ENCODE measurements around the gene EFHD2.
"Not testable (repeated sequence)": the region's sequence is repeated elsewhere in the genome, so short reads cannot be mapped to it uniquely, and the experiment has no call there.

EFHD2 gene

GRCh38 chr1:15389828-15390227 lies 19.9 kb upstream of the EFHD2 start:
- DNase-seq = not testable (repeated sequence)

DNA sequence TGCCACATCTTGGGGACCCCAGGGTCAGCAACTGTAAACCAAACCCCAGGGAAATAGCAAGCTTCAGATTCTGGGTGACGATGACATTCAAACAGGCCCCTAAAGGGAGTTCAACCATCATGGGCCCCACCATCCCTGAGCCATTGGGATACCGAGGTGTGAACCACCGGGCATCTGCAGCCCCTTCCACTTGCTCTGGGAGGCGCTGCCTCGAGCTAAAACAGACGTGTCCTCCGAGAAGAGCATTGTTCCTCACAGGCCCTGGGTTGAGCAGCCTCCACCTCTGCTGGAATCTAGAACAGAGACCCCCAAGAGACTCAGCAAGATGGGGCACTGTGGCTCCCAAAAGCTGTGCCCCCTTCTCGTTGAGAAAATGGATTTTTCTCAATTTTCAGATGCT lies 19.0 kb upstream of the EFHD2 start:
- DNase-seq = no peak

DNA sequence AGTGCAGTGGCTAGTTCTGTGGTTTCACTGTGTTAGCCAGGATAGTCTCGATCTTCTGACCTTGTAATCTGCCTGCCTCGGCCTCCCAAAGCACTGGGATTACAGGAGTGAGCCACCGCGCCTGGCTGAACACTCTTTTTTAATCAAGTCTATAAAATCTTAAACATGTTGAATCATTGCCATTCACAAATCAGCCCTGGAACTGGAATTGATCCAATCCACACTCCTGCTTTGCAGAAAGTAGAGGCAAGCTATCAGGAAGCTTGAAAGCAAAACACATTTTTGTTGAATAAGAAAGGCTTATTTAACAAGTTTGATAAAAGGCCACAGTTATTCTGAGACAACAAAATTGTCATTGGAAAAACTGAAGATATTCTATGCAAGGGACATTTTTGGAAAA lies 18.3 kb upstream of the EFHD2 start:
- DNase-seq = no peak

DNA sequence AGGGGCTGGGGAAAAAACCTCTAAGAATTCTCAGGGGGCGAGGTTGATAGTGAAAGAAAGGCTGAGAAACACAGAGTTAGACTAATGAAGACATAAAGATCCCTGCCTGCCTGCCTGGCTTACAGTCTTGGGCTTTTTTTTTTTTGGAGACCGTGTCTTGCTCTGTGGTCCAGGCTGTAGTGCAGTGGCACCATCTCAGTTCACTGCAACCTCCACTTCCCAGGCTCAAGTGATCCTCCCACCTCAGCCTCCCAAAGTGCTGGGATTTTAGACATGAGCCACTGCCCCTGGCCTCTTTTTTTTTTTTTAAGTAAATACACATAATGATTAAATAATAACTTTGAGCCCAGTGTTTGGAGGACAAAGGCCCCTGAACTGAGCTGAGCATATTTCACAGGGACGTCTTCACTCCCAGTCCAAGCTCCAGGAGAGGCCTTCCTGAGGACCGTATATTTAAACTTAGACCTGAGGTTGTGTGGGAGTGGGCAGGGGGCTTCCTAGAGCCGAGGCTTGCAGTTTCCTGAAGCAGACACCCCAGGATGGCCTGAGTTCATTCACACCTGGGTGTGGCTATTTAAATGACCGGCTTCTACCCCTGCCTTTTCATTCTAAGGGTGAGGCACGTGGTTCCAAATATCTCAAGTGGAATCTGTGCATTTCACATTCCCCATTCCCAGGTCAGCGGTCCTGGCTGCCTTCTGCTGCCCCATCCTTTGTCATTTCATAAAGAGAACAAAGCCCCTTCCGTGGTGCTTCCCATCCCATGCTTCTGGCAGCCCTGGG lies 16.0 kb upstream of the EFHD2 start:
- DNase-seq = no peak

GRCh38 chr1:15394258-15394690 lies 15.4 kb upstream of the EFHD2 start:
- DNase-seq = no peak

DNA sequence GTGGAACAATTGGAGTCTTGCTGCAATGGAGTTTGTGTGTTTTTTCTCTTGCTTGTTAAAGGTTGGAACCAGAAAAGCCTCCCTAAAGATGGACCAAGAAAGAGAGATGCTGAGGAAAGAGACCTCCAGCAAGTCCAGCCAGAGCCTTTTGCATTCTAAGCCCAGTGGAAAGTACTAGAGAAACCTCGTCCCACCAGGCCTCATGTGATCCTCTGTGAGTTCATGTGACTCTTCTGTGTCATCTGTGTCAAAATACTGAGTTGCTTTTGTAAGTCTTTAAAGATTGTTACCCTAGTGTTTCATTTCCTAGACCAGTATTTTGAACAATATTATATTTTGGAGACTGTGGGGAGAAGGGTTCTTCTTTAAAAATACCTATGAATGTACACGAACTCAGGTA lies 12.5 kb upstream of the EFHD2 start:
- DNase-seq = no peak

DNA sequence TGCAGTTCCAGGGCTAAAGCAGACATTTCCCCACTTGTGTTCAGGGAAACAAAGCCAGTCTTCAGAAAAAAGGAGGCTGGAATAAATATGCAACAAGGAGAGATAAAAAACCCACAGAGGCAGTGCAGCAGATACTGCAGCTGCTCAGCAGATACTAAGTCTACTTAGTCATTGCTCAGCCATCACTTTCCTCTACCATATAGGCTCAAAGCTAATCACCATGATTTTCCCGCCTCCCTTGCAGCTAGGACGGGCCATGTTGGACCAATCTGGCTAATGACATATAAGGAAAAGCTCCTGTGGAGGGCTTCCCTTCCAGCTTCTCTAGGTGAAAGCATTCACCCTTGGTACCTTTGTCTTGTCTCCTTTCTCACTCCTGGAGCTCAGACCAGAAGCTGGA lies 10.0 kb upstream of the EFHD2 start:
- no peak for DNase-seq

GRCh38 chr1:15400627-15401026 lies 9.1 kb upstream of the EFHD2 start:
- no peak for DNase-seq

GRCh38 chr1:15401391-15402055 lies 8.2 kb upstream of the EFHD2 start:
- no peak for DNase-seq

DNA sequence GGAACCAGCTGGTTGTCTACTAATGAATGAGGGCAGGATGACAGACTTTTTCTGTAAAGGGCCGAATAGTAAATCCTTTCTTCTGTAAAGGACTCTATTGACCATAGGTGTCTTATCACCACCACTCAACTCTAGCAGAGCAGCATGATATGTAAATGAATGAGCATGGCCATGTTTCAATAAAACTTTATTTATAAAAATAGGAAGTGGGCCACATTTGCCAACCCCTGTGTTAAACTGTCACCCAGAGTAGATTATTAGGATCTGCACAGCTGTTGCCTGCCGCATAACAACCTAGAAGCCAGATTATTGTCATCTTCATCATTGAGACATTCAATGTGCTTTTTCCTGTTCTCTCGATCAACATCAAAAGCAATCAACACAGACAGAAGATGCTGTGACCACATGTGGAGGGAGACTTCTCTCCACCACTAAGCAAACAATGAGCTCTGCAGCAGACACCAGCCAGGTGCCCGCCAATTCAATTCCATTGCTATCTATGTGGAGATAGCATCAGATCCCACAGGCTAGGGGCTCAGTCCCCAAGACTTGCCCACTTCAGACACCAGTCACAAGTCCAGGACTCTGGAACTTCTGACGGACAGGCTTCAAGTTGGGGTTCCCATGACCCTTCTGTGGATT lies 6.8 kb upstream of the EFHD2 start:
- no peak for DNase-seq

GRCh38 chr1:15403962-15404580 lies 5.6 kb upstream of the EFHD2 start:
- peak; percentile 31 for DNase-seq

- no peak for DNase-seq
These were observed 4.4 kb upstream of the EFHD2 start for GRCh38 chr1:15405106-15405850.

- DNase-seq = no peak
These were observed 2.8 kb upstream of the EFHD2 start for GRCh38 chr1:15406614-15407559.

DNA sequence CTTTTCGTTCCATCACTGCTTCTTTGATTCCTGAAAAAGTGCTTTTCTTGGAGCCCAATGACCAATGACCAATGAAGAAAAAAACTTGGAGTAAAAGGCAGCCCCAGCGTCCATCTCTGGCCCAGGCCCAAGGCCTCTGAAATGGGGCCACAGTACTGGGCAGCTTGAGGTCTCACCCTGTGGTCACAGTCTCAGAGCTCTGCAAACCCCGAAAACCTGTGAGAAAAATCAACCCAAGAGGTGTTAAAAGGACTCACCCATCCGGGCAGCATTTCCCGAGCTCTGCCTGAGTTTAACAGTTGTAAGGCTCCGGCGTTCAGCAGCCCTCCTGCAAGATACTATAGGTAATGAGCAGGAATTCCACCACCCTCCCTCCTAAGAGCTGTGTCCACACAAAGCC lies 2.1 kb upstream of the EFHD2 start:
- DNase-seq = no peak

GRCh38 chr1:15408890-15409387 lies 749 bp upstream of the EFHD2 start:
- DNase-seq = no peak

DNA sequence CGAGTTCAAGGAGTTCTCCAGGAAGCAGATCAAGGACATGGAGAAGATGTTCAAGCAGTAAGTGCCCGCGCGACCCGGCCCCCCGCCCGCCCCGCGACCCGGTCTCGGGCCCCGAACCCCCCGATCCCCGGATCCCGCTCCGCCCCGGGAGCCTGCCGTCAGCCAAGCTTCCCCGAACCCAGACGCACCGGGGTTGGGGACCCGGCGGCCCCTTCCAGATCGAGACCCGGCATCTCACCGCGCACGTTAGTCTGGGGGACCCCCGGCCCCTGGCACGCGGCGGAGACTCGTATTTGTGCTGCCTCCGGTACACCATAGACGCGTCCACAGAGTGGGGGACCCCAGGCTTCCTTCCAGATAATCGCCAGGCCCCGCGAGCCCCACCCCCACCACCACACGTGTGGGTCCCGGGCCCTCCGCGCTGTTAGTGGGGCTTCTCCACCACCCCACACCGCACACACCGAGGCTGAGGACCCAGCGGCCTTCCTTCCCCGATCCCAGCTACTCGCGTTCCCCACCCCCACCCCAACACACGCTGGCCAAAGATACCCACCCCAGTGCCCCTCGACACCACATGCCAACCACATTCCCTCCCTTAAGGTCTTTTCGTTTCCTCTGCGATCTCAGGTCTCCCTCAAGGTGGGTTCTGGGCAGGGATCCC lies 665 bp downstream of the EFHD2 start:
- DNase-seq = peak; percentile 44

DNA sequence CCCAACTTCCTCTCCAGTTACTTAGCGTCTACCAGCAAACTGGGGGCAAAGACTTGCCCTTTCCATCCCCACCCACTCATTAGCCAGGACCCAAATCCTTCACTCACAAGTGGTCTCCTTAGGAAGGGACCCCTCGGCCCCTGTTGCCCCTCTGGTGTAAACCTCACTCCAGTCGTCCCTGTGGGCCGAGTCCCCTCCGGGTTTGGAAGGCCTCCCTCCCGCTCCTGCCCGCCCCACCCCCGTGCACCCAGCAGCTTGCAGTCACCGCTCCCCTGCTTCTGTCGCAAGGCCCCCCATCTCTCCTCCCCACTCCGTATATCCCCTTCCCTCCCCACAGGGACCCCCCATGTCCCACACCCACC lies 1.2 kb downstream of the EFHD2 start:
- DNase-seq = no peak

GRCh38 chr1:15411593-15412137 lies 2.0 kb downstream of the EFHD2 start:
- DNase-seq = peak; percentile 23

DNA sequence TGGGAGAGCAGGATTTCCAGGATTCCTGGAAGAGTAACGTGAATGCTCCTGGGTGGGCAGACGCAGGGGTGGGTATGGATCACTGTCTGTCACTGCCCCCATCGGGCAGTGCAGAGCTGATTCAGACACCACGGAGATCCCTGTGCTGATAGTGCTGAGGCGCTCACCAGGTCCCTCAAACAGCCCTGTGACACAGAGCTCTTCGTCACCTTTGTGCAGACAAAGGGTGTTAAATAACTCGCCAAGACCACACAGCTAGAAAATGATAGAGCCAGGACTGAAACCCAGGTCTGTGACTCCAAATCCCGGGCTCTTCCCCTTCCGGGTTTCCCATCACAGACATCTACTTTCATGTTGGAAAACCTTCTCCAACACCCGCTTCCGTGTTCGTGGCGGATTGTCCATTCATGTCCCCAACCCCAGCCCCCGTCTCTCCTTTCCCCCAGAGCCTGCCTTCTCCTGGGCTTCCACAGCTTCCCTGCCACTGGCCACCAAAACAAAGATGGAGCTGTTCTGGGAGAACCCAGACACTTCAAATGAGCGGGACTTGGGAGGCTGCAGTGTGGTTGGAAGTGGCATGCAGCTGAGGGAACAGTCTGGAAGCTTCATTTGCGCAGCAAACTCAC lies 2.6 kb downstream of the EFHD2 start:
- no peak for DNase-seq

GRCh38 chr1:15412843-15413242 lies 3.2 kb downstream of the EFHD2 start:
- DNase-seq = no peak
